ENCODE data around the gene COL23A1. TPM values are rescaled to one million over a fixed set of nuclear protein-coding genes. Genes with fewer than 3 reads are reported as not detected.

Gene COL23A1
- total and polyA plus RNA-seq, 2 of the 13 experiments (the other 11 are each of a cell fraction or from before 2014, with no cell fraction given): not detected

GRCh38 chr5:178230879-178231538 is 359.2 kb downstream of the COL23A1 start (continued):
- TF ChIP-seq, protein P1, sequence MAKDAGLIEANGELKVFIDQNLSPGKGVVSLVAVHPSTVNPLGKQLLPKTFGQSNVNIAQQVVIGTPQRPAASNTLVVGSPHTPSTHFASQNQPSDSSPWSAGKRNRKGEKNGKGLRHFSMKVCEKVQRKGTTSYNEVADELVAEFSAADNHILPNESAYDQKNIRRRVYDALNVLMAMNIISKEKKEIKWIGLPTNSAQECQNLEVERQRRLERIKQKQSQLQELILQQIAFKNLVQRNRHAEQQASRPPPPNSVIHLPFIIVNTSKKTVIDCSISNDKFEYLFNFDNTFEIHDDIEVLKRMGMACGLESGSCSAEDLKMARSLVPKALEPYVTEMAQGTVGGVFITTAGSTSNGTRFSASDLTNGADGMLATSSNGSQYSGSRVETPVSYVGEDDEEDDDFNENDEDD (CRISPR knock-in tag; IDR thresholded peaks at IDR 0.05; ENCODE audit: borderline replicate concordance): peak; percentile 33; the same call in 1 of the 2 replicates
- TF ChIP-seq ZKSCAN1 (IDR thresholded peaks at IDR 0.05; ENCODE audit: low read length) (no peak), GATAD2A (CRISPR knock-in tag; IDR thresholded peaks at IDR 0.05) (0 out of 2 replicates have a peak, but pooled peaks have one; percentile 20), CEBPG (CRISPR knock-in tag; IDR thresholded peaks at IDR 0.05) (peak; percentile 88), ZFP41 (CRISPR knock-in tag; IDR thresholded peaks at IDR 0.05; ENCODE audit: borderline replicate concordance) (no peak), MAZ (IDR thresholded peaks at IDR 0.05; ENCODE audit: borderline replicate concordance, low read depth, low read length) (no peak), MAZ (CRISPR knock-in tag; IDR thresholded peaks at IDR 0.05; ENCODE audit: low read depth) (0 out of 2 replicates have a peak, but pooled peaks have one; percentile 31), JUN (CRISPR knock-in tag; IDR thresholded peaks at IDR 0.05) (no peak), ATAD3A (CRISPR knock-in tag; IDR thresholded peaks at IDR 0.05) (no peak), PHB2 (IDR thresholded peaks at IDR 0.05; ENCODE audit: partially characterized antibody) (no peak), ATF4 (CRISPR knock-in tag; IDR thresholded peaks at IDR 0.05) (peak; percentile 57 to 96; a peak in 3 of 4 replicates), KDM2A (CRISPR knock-in tag; IDR thresholded peaks at IDR 0.05; ENCODE audit: borderline replicate concordance, low read depth) (peak; percentile 16; the same call in 1 of the 2 replicates), TEAD3 (CRISPR knock-in tag; optimal IDR thresholded peaks at IDR 0.05; ENCODE audit: borderline replicate concordance) (peak; percentile 11), HNF4A (CRISPR knock-in tag; IDR thresholded peaks at IDR 0.05) (peak; percentile 55)
- TF ChIP-seq, protein P2, sequence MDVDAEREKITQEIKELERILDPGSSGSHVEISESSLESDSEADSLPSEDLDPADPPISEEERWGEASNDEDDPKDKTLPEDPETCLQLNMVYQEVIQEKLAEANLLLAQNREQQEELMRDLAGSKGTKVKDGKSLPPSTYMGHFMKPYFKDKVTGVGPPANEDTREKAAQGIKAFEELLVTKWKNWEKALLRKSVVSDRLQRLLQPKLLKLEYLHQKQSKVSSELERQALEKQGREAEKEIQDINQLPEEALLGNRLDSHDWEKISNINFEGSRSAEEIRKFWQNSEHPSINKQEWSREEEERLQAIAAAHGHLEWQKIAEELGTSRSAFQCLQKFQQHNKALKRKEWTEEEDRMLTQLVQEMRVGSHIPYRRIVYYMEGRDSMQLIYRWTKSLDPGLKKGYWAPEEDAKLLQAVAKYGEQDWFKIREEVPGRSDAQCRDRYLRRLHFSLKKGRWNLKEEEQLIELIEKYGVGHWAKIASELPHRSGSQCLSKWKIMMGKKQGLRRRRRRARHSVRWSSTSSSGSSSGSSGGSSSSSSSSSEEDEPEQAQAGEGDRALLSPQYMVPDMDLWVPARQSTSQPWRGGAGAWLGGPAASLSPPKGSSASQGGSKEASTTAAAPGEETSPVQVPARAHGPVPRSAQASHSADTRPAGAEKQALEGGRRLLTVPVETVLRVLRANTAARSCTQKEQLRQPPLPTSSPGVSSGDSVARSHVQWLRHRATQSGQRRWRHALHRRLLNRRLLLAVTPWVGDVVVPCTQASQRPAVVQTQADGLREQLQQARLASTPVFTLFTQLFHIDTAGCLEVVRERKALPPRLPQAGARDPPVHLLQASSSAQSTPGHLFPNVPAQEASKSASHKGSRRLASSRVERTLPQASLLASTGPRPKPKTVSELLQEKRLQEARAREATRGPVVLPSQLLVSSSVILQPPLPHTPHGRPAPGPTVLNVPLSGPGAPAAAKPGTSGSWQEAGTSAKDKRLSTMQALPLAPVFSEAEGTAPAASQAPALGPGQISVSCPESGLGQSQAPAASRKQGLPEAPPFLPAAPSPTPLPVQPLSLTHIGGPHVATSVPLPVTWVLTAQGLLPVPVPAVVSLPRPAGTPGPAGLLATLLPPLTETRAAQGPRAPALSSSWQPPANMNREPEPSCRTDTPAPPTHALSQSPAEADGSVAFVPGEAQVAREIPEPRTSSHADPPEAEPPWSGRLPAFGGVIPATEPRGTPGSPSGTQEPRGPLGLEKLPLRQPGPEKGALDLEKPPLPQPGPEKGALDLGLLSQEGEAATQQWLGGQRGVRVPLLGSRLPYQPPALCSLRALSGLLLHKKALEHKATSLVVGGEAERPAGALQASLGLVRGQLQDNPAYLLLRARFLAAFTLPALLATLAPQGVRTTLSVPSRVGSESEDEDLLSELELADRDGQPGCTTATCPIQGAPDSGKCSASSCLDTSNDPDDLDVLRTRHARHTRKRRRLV (CRISPR knock-in tag; IDR thresholded peaks at IDR 0.05): no peak
- TF ChIP-seq, protein P3, sequence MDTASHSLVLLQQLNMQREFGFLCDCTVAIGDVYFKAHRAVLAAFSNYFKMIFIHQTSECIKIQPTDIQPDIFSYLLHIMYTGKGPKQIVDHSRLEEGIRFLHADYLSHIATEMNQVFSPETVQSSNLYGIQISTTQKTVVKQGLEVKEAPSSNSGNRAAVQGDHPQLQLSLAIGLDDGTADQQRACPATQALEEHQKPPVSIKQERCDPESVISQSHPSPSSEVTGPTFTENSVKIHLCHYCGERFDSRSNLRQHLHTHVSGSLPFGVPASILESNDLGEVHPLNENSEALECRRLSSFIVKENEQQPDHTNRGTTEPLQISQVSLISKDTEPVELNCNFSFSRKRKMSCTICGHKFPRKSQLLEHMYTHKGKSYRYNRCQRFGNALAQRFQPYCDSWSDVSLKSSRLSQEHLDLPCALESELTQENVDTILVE (CRISPR knock-in tag; IDR thresholded peaks at IDR 0.05): 0 out of 2 replicates have a peak, but pooled peaks have one; percentile 21
